Astrocyte of the spinal cord (primary cell): ENCODE data around the gene ICOSLG.
"Not testable (repeated sequence)": the region's sequence is repeated elsewhere in the genome, so short reads cannot be mapped to it uniquely, and the experiment has no call there.

Source experiments
- DNase-seq: peaks from one replicate; pipeline ENCODE4 v3.0.0; 2011; ENCODE audit warnings: low read depth, low spot score
- H3K4me3 ChIP-seq: 2 replicates; pipeline ENCODE4 v1.5.1; 2011; ENCODE audit warnings: low read depth, mild to moderate bottlenecking, low read length, moderate library complexity
- in situ Hi-C: cut with HindIII; loops from 2 replicates; pipeline ENCODE4 v1.10.0; 2017; ENCODE audit warnings: low sequenced_read_pairs
- TF ChIP-seq, protein P1 (sequence below): IDR thresholded peaks from 2 replicates; pipeline ENCODE4 v1.5.1; 2012; ENCODE audit warnings: low read depth, mild to moderate bottlenecking, low read length, inconsistent platforms

Gene ICOSLG

DNA sequence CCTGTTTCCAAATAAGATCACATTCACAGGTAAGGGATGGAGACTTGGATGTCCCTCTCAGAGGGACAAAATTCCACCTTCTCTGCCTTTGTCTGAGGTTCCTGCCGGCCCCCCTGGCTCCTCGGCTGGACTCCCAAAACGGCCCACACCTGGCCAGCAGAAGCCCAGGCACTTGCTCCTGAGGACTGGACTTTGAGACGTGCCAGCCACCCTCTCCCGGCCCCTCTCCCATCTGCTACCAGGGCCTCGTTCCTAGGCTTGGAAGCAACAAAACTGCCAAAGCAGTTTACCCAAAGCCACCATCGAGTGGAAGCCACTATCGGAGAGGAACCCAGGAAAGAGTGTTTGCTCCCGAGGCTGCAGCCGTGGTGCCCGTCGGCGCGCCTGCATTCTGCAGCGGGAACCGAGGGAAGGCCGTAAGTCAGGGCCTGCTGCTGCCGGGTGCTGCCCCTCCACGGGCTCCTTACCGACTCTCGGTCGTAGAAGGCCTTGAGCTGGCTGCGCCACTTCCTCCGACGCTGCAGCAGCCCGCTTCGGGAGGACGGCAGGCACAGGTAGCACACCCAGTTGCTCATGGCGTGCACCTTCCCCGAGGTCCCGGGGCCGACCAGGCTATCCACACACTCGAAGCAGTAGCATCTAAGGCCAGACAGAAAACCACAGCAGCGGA, 17.4 kb upstream of the ICOSLG start:
- no peak overlapping the region for H3K4me3 ChIP-seq
- in situ Hi-C loops, result no loop called here
- TF ChIP-seq, protein P1, sequence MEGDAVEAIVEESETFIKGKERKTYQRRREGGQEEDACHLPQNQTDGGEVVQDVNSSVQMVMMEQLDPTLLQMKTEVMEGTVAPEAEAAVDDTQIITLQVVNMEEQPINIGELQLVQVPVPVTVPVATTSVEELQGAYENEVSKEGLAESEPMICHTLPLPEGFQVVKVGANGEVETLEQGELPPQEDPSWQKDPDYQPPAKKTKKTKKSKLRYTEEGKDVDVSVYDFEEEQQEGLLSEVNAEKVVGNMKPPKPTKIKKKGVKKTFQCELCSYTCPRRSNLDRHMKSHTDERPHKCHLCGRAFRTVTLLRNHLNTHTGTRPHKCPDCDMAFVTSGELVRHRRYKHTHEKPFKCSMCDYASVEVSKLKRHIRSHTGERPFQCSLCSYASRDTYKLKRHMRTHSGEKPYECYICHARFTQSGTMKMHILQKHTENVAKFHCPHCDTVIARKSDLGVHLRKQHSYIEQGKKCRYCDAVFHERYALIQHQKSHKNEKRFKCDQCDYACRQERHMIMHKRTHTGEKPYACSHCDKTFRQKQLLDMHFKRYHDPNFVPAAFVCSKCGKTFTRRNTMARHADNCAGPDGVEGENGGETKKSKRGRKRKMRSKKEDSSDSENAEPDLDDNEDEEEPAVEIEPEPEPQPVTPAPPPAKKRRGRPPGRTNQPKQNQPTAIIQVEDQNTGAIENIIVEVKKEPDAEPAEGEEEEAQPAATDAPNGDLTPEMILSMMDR, result no peak
- no peak for DNase-seq

GRCh38 chr21:44255511-44255981, 14.8 kb upstream of the ICOSLG start:
- TF ChIP-seq, protein P1, result no peak
- in situ Hi-C loops, result no loop called here
- H3K4me3 ChIP-seq, result no peak overlapping the region
- DNase-seq, result no peak

- in situ Hi-C loops, result no loop called here
- no peak overlapping the region for H3K4me3 ChIP-seq
- TF ChIP-seq, protein P1, result no peak
- no peak for DNase-seq
Measured at GRCh38 chr21:44253832-44254710, 13.3 kb upstream of the ICOSLG start.

DNA sequence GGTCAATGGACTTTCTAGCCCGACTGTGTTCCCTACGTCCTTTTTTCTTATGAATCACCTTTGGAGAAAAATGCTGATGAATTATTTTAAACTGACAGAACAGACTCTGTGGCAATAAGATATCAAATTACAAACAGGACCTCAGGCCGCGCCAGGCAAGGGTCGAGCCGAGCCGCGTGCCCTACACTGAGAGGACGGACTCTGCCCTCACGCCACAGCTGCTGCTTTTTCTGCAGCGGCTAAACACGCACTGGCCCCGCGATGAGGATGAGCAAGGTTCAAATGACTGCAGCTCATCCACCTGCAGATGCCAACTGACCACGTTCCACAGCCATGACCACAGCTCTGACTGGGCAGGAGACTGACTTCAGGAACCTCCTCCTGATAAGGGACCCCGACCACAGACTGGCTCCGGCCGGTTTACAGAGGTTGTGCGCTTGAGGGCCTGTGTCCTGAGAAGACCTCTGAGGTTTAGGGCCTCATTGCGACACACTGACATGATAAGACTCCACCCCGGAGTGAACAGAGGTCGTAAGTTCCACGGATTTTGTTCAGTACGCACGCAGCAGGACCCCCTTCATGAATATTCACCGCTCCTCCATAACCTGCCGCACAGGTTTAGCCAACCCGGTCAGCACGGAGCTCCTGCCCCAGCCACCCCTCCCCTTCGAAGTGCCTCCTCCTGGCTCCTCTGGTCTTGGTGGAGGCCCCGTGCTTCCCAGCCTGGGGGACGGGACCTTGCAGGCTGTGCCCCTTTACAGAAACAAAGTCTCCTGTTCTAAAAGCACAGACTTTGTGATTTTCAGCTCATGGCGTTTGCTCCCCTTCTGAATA, 8.7 kb upstream of the ICOSLG start:
- DNase-seq, in situ Hi-C loops, H3K4me3 ChIP-seq: not testable (repeated sequence)

DNA sequence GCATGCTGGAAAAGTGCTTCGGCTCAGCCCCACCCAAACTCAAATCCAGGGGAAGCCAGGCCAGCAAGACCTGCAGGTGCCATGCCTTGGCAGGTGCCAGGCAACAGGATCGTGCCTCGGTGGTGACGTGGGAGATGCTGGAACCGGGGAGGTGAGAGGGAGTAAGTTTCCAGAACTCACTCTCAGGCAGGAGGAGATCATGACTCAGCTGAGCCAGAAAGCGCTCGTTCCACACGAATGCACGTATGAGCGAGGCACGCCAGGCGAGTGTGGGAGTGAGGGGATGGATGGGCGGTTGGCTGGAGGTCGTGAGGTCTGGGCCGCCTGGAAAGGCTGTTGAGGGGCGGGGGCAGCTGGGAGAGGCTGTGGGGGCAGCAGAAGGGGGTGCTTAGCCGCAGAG, 7.2 kb upstream of the ICOSLG start:
- in situ Hi-C loops, H3K4me3 ChIP-seq, DNase-seq: not testable (repeated sequence)

DNA sequence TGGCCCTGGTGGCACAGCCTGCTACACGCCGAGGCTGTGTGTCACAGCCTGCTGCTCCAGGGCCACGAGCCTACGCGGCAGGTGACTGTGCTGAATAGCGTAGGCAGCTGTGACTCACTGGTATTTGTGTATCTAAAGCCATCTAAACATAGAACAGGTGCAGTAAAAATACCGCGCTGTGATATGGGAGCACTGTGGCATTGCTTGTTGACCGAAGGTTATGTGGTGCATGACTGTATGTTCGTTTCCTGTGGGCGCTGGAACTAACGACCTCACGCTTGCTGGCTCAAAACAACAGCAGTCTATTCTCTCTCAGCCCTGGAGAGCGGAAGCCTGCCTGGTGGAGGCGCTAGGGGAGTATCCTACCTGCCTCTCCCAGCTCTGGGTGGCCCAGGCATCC, 3.2 kb upstream of the ICOSLG start:
- in situ Hi-C loops, H3K4me3 ChIP-seq, DNase-seq: not testable (repeated sequence)

GRCh38 chr21:44241281-44241680, 538 bp upstream of the ICOSLG start:
- DNase-seq, in situ Hi-C loops, H3K4me3 ChIP-seq: not testable (repeated sequence)

GRCh38 chr21:44240353-44240752, 390 bp downstream of the ICOSLG start:
- DNase-seq, H3K4me3 ChIP-seq, in situ Hi-C loops: not testable (repeated sequence)

- H3K4me3 ChIP-seq, DNase-seq, in situ Hi-C loops: not testable (repeated sequence)
Measured at GRCh38 chr21:44229561-44229960, 11.2 kb downstream of the ICOSLG start.

- in situ Hi-C loops, DNase-seq, H3K4me3 ChIP-seq: not testable (repeated sequence)
Measured at GRCh38 chr21:44228109-44228508, 12.6 kb downstream of the ICOSLG start.

DNA sequence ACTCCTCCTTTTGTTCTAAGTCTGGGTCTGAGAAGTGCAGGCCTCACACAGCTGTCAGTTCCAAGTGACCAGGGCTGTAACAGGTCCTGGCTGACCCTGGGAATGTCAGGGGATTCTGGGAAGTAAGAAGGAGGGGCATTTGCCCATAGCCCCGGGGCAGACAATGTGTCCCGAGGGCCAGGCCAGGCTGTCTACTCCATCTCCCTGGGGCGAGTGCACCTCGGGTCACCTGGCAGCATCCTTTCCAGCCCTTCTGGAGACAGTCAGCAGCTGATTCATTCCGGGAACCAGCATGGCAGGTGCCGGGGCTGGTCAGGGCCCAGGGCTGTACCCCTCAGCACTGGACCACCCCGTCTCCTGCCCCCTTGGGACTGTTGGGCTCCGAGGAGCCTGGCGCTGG, 13.1 kb downstream of the ICOSLG start:
- in situ Hi-C loops, H3K4me3 ChIP-seq, DNase-seq: not testable (repeated sequence)

- in situ Hi-C loops, H3K4me3 ChIP-seq, DNase-seq: not testable (repeated sequence)
Measured at GRCh38 chr21:44225605-44226004, 15.1 kb downstream of the ICOSLG start.

- H3K4me3 ChIP-seq, in situ Hi-C loops, DNase-seq: not testable (repeated sequence)
Measured at GRCh38 chr21:44223334-44223733, 17.4 kb downstream of the ICOSLG start.
